ENCODE data around the gene GABBR2.
"Not testable (repeated sequence)": the region's sequence is repeated elsewhere in the genome, so short reads cannot be mapped to it uniquely, and the experiment has no call there.

GABBR2 gene

DNA sequence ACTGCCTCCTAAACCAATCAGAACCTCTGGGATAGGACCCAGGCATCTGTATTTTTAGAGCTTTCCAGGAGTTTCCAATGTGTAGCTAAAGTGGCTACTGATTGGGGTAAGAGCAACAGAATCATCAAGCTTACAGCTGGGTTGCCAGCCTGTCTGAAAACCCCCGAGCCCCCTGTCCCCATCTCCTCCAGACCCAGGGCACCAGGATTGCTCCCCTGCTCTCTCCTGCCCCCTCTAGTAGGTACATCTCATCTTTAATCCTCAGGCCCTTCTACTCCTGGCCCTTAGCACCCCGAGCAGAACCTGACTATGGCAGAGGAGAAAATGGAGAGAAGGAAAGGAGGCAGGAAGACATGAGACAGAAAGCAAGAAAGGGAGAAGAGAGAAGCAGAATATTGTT, 204.9 kb downstream of the GABBR2 start:
- Histone ChIP-seq H4K20me1 (ENCODE audit: insufficient read depth, low read length) (no peaks in the 10 kb centered on the region), H3K36me3 (replicated peaks; ENCODE audit: insufficient read depth, low read length) (no peaks in the 10 kb centered on the region), H3K27ac (ENCODE audit: low read length) (no peak overlapping the region), H3K4me3 (ENCODE audit: low read length) (no peak overlapping the region), H3K9me2 (replicated peaks; ENCODE audit: insufficient read depth, low read length) (no peaks in the 10 kb centered on the region), H3K27me3 (replicated peaks; ENCODE audit: insufficient read depth, low read length) (no peaks in the 10 kb centered on the region), H3K9me3 (replicated peaks; ENCODE audit: insufficient read depth, low read length) (no peaks in the 10 kb centered on the region), H3K4me1 (ENCODE audit: low read length) (no peaks in the 10 kb centered on the region), H3K79me2 (ENCODE audit: low read length) (no peaks in the 10 kb centered on the region), H3K9ac (ENCODE audit: low read length) (no peak overlapping the region), H3F3A (ENCODE audit: insufficient read depth, low read length) (no peaks in the 10 kb centered on the region), H3K4me2 (ENCODE audit: low read depth, low read length) (no peak overlapping the region), H2AFZ (ENCODE audit: low read length) (no peak overlapping the region)
- TF ChIP-seq, protein P1, sequence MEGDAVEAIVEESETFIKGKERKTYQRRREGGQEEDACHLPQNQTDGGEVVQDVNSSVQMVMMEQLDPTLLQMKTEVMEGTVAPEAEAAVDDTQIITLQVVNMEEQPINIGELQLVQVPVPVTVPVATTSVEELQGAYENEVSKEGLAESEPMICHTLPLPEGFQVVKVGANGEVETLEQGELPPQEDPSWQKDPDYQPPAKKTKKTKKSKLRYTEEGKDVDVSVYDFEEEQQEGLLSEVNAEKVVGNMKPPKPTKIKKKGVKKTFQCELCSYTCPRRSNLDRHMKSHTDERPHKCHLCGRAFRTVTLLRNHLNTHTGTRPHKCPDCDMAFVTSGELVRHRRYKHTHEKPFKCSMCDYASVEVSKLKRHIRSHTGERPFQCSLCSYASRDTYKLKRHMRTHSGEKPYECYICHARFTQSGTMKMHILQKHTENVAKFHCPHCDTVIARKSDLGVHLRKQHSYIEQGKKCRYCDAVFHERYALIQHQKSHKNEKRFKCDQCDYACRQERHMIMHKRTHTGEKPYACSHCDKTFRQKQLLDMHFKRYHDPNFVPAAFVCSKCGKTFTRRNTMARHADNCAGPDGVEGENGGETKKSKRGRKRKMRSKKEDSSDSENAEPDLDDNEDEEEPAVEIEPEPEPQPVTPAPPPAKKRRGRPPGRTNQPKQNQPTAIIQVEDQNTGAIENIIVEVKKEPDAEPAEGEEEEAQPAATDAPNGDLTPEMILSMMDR (IDR thresholded peaks at IDR 0.05; ENCODE audit: low read length): no peak
- TF ChIP-seq EZH2phosphoT487 (IDR thresholded peaks at IDR 0.05; ENCODE audit: low read length): no peak
- TF ChIP-seq EZH2 (optimal IDR thresholded peaks at IDR 0.05; ENCODE audit: low read depth, low read length): no peak
- no peak for DNase-seq

DNA sequence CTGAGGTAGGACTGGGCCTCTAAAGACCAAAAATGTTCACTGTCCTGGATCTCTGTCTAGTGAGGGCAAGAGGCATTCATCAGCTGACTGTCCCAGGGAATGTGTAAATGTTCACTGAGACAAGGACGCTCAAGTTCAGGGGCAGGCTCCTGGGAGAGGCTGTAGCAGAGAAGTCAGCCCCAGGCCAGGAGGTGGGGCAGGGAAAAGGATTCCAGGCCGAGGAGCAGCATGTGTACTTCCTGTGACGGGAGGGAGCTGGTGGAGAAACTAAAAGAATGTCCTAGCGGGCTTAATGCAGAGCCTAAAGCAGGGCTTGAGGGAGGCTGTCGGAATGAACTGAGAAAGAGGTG, 205.8 kb downstream of the GABBR2 start:
- Histone ChIP-seq H3F3A (ENCODE audit: insufficient read depth, low read length) (no peaks in the 10 kb centered on the region), H3K27ac (ENCODE audit: low read length) (no peak overlapping the region), H3K4me1 (ENCODE audit: low read length) (no peaks in the 10 kb centered on the region), H3K27me3 (replicated peaks; ENCODE audit: insufficient read depth, low read length) (no peaks in the 10 kb centered on the region), H3K79me2 (ENCODE audit: low read length) (no peaks in the 10 kb centered on the region), H3K4me3 (ENCODE audit: low read length) (no peak overlapping the region), H4K20me1 (ENCODE audit: insufficient read depth, low read length) (no peaks in the 10 kb centered on the region), H2AFZ (ENCODE audit: low read length) (no peak overlapping the region), H3K9me2 (replicated peaks; ENCODE audit: insufficient read depth, low read length) (no peaks in the 10 kb centered on the region), H3K9me3 (replicated peaks; ENCODE audit: insufficient read depth, low read length) (no peaks in the 10 kb centered on the region), H3K9ac (ENCODE audit: low read length) (no peak overlapping the region), H3K36me3 (replicated peaks; ENCODE audit: insufficient read depth, low read length) (no peaks in the 10 kb centered on the region), H3K4me2 (ENCODE audit: low read depth, low read length) (no peak overlapping the region)
- TF ChIP-seq, protein P1 (IDR thresholded peaks at IDR 0.05; ENCODE audit: low read length): no peak
- TF ChIP-seq EZH2phosphoT487 (IDR thresholded peaks at IDR 0.05; ENCODE audit: low read length) (no peak), EZH2 (optimal IDR thresholded peaks at IDR 0.05; ENCODE audit: low read depth, low read length) (no peak)
- no peak for DNase-seq

DNA sequence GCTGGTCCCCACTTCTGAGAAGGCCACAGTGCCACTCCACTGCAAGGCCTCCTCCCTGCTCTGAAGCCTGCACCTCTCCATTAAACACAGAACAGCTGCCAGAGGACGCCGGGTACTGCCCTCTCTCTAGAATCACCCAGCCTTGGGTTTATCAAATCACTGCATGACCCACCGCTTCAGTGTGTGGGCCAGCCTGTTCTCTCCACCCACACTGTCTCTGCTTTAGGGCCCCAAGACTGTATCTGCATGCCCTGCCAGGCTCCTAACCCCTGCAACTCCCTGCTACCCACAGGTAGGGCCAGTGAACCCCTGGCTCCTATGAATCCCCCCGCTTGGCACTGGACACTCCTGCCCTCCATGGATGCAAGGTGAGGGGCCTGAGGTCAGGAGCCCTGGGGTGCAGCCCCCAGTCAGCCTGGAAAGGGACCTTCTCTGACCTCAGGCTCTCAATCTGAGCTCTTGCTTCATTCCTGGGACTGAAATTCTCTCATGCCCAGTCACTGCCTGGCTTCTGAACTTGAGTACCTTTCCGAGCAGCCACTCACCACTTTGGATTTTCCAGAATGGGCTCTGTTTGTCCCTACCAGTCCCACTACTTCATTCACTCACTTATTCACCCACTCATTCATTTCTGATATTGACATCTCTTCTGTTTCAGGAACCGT, 206.3 kb downstream of the GABBR2 start:
- Histone ChIP-seq H3K79me2 (ENCODE audit: low read length) (no peaks in the 10 kb centered on the region), H3K9me3 (replicated peaks; ENCODE audit: insufficient read depth, low read length) (no peaks in the 10 kb centered on the region), H3K4me1 (ENCODE audit: low read length) (no peaks in the 10 kb centered on the region), H3K36me3 (replicated peaks; ENCODE audit: insufficient read depth, low read length) (no peaks in the 10 kb centered on the region), H3K4me2 (ENCODE audit: low read depth, low read length) (no peak overlapping the region), H3F3A (ENCODE audit: insufficient read depth, low read length) (no peaks in the 10 kb centered on the region), H3K27me3 (replicated peaks; ENCODE audit: insufficient read depth, low read length) (no peaks in the 10 kb centered on the region), H3K27ac (ENCODE audit: low read length) (no peak overlapping the region), H2AFZ (ENCODE audit: low read length) (no peak overlapping the region), H3K9ac (ENCODE audit: low read length) (no peak overlapping the region), H3K4me3 (ENCODE audit: low read length) (no peak overlapping the region), H4K20me1 (ENCODE audit: insufficient read depth, low read length) (no peaks in the 10 kb centered on the region), H3K9me2 (replicated peaks; ENCODE audit: insufficient read depth, low read length) (no peaks in the 10 kb centered on the region)
- no peak for DNase-seq
- TF ChIP-seq EZH2 (optimal IDR thresholded peaks at IDR 0.05; ENCODE audit: low read depth, low read length): no peak

DNA sequence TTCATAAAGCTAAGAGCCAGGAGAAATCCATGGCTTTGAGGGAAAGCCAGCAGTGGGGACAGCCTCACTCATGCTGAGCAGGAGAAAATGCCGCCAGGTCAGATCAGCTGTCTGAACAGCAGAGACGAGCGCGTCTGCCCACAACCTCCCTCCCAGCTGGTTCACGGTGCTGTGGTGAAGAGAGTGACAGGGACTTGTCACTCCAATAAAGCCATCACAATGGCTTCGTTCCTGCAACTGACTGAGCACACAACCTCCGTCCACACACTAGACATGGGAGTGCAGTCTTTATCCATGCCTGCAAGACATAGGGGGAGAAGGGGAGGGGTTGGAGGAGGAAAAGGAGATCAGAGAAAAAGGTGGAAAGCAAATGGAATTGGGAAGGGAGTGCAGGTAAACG, 206.9 kb downstream of the GABBR2 start:
- Histone ChIP-seq H3K36me3 (replicated peaks; ENCODE audit: insufficient read depth, low read length) (no peaks in the 10 kb centered on the region), H3K4me1 (ENCODE audit: low read length) (no peaks in the 10 kb centered on the region), H3K27ac (ENCODE audit: low read length) (no peak overlapping the region), H3K9ac (ENCODE audit: low read length) (no peak overlapping the region), H3K79me2 (ENCODE audit: low read length) (no peaks in the 10 kb centered on the region), H3K9me3 (replicated peaks; ENCODE audit: insufficient read depth, low read length) (no peaks in the 10 kb centered on the region), H3F3A (ENCODE audit: insufficient read depth, low read length) (no peaks in the 10 kb centered on the region), H3K27me3 (replicated peaks; ENCODE audit: insufficient read depth, low read length) (no peaks in the 10 kb centered on the region), H3K4me3 (ENCODE audit: low read length) (no peak overlapping the region), H2AFZ (ENCODE audit: low read length) (no peak overlapping the region), H3K9me2 (replicated peaks; ENCODE audit: insufficient read depth, low read length) (no peaks in the 10 kb centered on the region), H4K20me1 (ENCODE audit: insufficient read depth, low read length) (no peaks in the 10 kb centered on the region), H3K4me2 (ENCODE audit: low read depth, low read length) (no peak overlapping the region)
- DNase-seq: no peak
- TF ChIP-seq, protein P1 (IDR thresholded peaks at IDR 0.05; ENCODE audit: low read length): no peak
- TF ChIP-seq EZH2 (optimal IDR thresholded peaks at IDR 0.05; ENCODE audit: low read depth, low read length) (no peak), EZH2phosphoT487 (IDR thresholded peaks at IDR 0.05; ENCODE audit: low read length) (no peak)

DNA sequence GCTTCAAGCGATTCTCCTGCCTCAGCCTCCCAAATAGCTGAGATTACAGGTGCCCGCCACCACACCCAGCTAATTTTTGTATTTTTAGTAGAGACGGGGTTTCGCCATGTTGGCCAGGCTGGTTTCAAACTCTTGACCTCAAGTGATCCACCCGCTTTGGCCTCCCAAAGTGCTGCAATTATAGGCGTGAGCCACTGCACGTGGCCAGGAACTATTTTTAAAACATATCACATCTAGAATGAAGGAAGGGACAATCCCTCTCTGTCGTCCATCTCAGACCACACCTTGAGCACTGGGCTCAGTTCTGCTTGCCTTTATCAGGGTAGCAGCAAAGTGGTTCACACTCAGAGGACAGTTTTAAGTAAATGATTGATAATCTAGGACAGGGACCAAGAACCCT, 207.5 kb downstream of the GABBR2 start:
- not testable (repeated sequence) for H2AFZ ChIP-seq (ENCODE audit: low read length); H3K4me1 ChIP-seq (ENCODE audit: low read length); H3K9ac ChIP-seq (ENCODE audit: low read length); H3K9me2 ChIP-seq (replicated peaks; ENCODE audit: insufficient read depth, low read length); H3K9me3 ChIP-seq (replicated peaks; ENCODE audit: insufficient read depth, low read length); H3K27ac ChIP-seq (ENCODE audit: low read length); H3F3A ChIP-seq (ENCODE audit: insufficient read depth, low read length); H4K20me1 ChIP-seq (ENCODE audit: insufficient read depth, low read length); H3K36me3 ChIP-seq (replicated peaks; ENCODE audit: insufficient read depth, low read length); DNase-seq; H3K4me2 ChIP-seq (ENCODE audit: low read depth, low read length); H3K79me2 ChIP-seq (ENCODE audit: low read length); H3K27me3 ChIP-seq (replicated peaks; ENCODE audit: insufficient read depth, low read length); H3K4me3 ChIP-seq (ENCODE audit: low read length)

Measured in MM.1S (cell line).